CD14-positive monocyte (primary cell): Measurements from ENCODE around the gene ANKRD53. TPM values are rescaled to one million over a fixed set of nuclear protein-coding genes. Genes with fewer than 3 reads are reported as not detected.
A peak's percentile ranks its signal among the peaks of the same experiment; 100 is the strongest.

Source experiments
- DNase-seq, 3 donors: peaks; one replicate each; pipeline ENCODE4 v3.0.0-alpha.2; 2011 to 2022
- H2AFZ ChIP-seq: 2 replicates; pipeline ENCODE4 v1.6.0; 2012; ENCODE audit warnings: mild to moderate bottlenecking, low read depth, low read length, inconsistent platforms; ENCODE audit not compliant: insufficient read depth, poor library complexity, severe bottlenecking
- H3K27ac ChIP-seq, 2 donors: 1 replicate in 1 of 2; 2 replicates in 1 of 2; pipeline ENCODE4 v1.5.1; 2012 to 2013; ENCODE audit warnings: low read length in 2 of 2, control low read depth in 1 of 2, inconsistent platforms in 1 of 2, low read depth in 1 of 2, mild to moderate bottlenecking in 1 of 2
- H3K27me3 ChIP-seq, 2 donors: one replicate each; pipeline versions ENCODE4 v1.6.0 to v1.6.1; 2011 to 2013; ENCODE audit warnings: low read length in 2 of 2; ENCODE audit not compliant: control insufficient read depth in 2 of 2, insufficient read depth in 2 of 2
- H3K36me3 ChIP-seq, 2 donors: replicated peaks in 1 of 2; 1 replicate in 1 of 2; 2 replicates in 1 of 2; pipeline versions ENCODE4 v1.5.1 to v1.6.1; 2012 to 2013; ENCODE audit warnings: low read length in 2 of 2, control low read depth in 1 of 2, inconsistent platforms in 1 of 2, mild to moderate bottlenecking in 1 of 2; ENCODE audit not compliant: insufficient read depth in 2 of 2, control insufficient read depth in 1 of 2
- H3K4me1 ChIP-seq, 2 donors: 1 replicate in 1 of 2; 2 replicates in 1 of 2; pipeline versions ENCODE4 v1.5.1 to v1.6.1; 2012 to 2013; ENCODE audit warnings: low read length in 2 of 2, control low read depth in 1 of 2, inconsistent platforms in 1 of 2, mild to moderate bottlenecking in 1 of 2, moderate library complexity in 1 of 2; ENCODE audit not compliant: insufficient read depth in 2 of 2, control insufficient read depth in 1 of 2
- H3K4me2 ChIP-seq: replicated peaks from 2 replicates; pipeline ENCODE3; 2012; ENCODE audit warnings: low read length, moderate library complexity, mild to moderate bottlenecking; ENCODE audit not compliant: poor library complexity, severe bottlenecking; ENCODE audit errors: extremely low read depth
- H3K4me3 ChIP-seq, 3 experiments: fragments of 200-600 bp in 1 of 3; sonication (generic) in 1 of 3; replicated peaks in 1 of 3; 1 replicate in 2 of 3; 2 replicates in 1 of 3; pipeline ENCODE4 v1.5.1; 2011 to 2013; ENCODE audit warnings: low read length in 3 of 3, mild to moderate bottlenecking in 3 of 3, control low read depth in 2 of 3, low read depth in 2 of 3, inconsistent platforms in 1 of 3, moderate library complexity in 1 of 3
- H3K79me2 ChIP-seq: 2 replicates; pipeline ENCODE4 v1.6.0; 2012; ENCODE audit warnings: mild to moderate bottlenecking, control low read depth, inconsistent platforms, low read length, moderate library complexity; ENCODE audit not compliant: insufficient read depth
- H3K9ac ChIP-seq: 2 replicates; pipeline ENCODE4 v1.6.0; 2017; ENCODE audit warnings: low read length, mild to moderate bottlenecking; ENCODE audit not compliant: insufficient read depth, poor library complexity, severe bottlenecking
- H3K9me3 ChIP-seq, 2 donors: replicated peaks in 1 of 2; 1 replicate in 1 of 2; 2 replicates in 1 of 2; pipeline versions ENCODE4 v1.5.1 to v1.6.1; 2012 to 2013; ENCODE audit warnings: low read length in 2 of 2, control low read depth in 1 of 2; ENCODE audit not compliant: control insufficient read depth in 1 of 2, insufficient read depth in 1 of 2
- H4K20me1 ChIP-seq: 2 replicates; pipeline ENCODE4 v1.6.0; 2012; ENCODE audit warnings: mild to moderate bottlenecking, low read length, control low read depth, moderate library complexity; ENCODE audit not compliant: insufficient read depth
- H3K27ac Mint-ChIP-seq, 7 donors: one replicate each; pipeline ENCODE4 v1.8.0; 2020; ENCODE audit warnings: mild to moderate bottlenecking in 7 of 7, mixed read lengths in 7 of 7, moderate library complexity in 6 of 7, inconsistent platforms in 2 of 7
- H3K27me3 Mint-ChIP-seq, 3 donors: one replicate each; pipeline ENCODE4 v1.8.0; 2021 to 2022; ENCODE audit warnings: low read depth in 3 of 3, mild to moderate bottlenecking in 3 of 3, mixed read lengths in 3 of 3, moderate library complexity in 3 of 3, inconsistent platforms in 1 of 3
- H3K36me3 Mint-ChIP-seq, 2 donors: one replicate each; pipeline ENCODE4 v1.8.0; 2020; ENCODE audit warnings: mixed read lengths in 2 of 2, inconsistent platforms in 1 of 2, mild to moderate bottlenecking in 1 of 2
- H3K4me1 Mint-ChIP-seq: one replicate; pipeline ENCODE4 v1.8.0; 2020; ENCODE audit warnings: mild to moderate bottlenecking, mixed read lengths
- H3K4me3 Mint-ChIP-seq, 2 donors: one replicate each; pipeline ENCODE4 v1.8.0; 2020; ENCODE audit warnings: mild to moderate bottlenecking in 2 of 2, mixed read lengths in 2 of 2, moderate library complexity in 1 of 2
- H3K9me3 Mint-ChIP-seq, 7 donors: one replicate each; pipeline ENCODE4 v1.8.0; 2020 to 2022; ENCODE audit warnings: mixed read lengths in 7 of 7, mild to moderate bottlenecking in 6 of 7, moderate library complexity in 6 of 7, inconsistent platforms in 2 of 7
- WGBS: methylation state at CpG from one replicate; pipeline ENCODE4 v1.1.5; 2013; ENCODE audit warnings: missing lambda C conversion rate; ENCODE audit not compliant: insufficient coverage; 5-methylcytosine and 5-hydroxymethylcytosine counted together
- intact Hi-C, 2 donors: fragments of 100-400 bp; cut with micrococcal nuclease; formaldehyde crosslinking; loops; one replicate each; pipeline versions ENCODE4 v1.15.0 to v1.15.1; 2023
- polyA plus RNA-seq, 3 donors: library from polyadenylated mRNA; depleted of rRNA in 1 of 3; unstranded in 2 of 3; stranded (reverse) in 1 of 3; fragments of 300-500 nt in 2 of 3; fragments of >200 nt in 1 of 3; fragmentation: Illumina TruSeq in 2 of 3; gene quantifications; 1 replicate in 2 of 3; 2 replicates in 1 of 3; pipeline ENCODE4 v1.2.3, GENCODE V29; 2012 to 2021
- TF ChIP-seq, protein P1 (sequence below): fragments of 200-600 bp; IDR thresholded peaks from one replicate; pipeline ENCODE4 v1.8.0; 2022; ENCODE audit warnings: antibody characterized with exemption, mild to moderate bottlenecking

Gene ANKRD53
- polyA plus RNA-seq, 3 donors, result 0.12 TPM; not detected in 2

DNA sequence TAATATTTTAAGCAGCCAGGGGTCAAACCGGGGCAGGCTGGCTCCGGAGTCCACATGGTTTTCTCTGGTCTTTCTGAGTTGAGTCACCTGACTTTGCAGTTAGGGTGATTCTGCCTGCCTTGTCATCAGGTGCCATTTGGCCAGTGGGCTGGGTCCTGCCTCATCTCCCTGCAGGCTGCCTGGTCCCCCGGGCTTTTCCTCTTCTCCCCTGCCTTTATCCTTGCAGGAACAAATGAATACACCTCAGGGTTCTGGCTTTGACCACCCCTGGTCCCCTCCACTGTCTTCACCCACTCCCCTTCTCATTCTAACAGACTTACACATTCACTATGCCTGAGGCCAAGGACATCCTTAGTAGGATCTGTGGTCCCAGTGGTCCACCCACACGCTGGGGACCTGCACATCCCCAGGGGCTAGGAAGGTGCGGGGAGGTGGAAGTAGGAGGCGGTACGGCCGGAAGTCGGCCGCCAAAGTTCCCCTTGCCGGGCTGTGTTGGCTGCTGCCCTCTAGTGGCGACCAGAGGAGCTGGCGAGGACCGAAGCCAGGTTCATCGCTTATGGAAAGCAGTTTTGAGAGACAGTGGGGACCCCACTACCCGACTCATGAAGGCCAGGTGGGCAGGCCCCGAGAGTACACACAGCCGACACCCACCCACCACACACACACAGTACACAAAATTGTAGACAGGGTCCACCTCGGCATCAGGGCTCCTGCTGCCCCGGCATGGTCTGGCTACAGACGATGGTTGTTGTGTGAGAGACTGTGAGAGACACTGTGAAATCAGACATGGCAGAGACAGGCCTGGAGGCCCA is 22.6 kb downstream of the ANKRD53 start:
- H3K9ac ChIP-seq, result no peak overlapping the region
- DNase-seq, result peak; percentile 63 to 79 (median 79)
- no peaks in the 10 kb centered on the region for H3K79me2 ChIP-seq
- Mint-ChIP-seq H3K4me3 (peak overlapping the region in 1 of 2 donors; percentile 57), H3K36me3 (no peaks in the 10 kb centered on the region), H3K27me3 (peaks cover 1 to 3% (median 2%) of the 10 kb centered on the region in 3 donors), H3K27ac (peak overlapping the region in 2 of 7 donors; percentile 42 to 61), H3K9me3 (no peaks in the 10 kb centered on the region), H3K4me1 (peaks cover 18% of the 10 kb centered on the region)
- H3K9me3 ChIP-seq, result no peaks in the 10 kb centered on the region
- peaks cover 14 to 22% of the 10 kb centered on the region in 2 donors for H3K4me1 ChIP-seq
- H3K27ac ChIP-seq, result no peak overlapping the region
- intact Hi-C loops, result loop anchor here in 1 of 2 donors (1.0 kb wide), 1 partner anchor 36 kb away; no protein-coding TSS in a partner anchor
- H3K36me3 ChIP-seq, result no peaks in the 10 kb centered on the region
- TF ChIP-seq, protein P1, sequence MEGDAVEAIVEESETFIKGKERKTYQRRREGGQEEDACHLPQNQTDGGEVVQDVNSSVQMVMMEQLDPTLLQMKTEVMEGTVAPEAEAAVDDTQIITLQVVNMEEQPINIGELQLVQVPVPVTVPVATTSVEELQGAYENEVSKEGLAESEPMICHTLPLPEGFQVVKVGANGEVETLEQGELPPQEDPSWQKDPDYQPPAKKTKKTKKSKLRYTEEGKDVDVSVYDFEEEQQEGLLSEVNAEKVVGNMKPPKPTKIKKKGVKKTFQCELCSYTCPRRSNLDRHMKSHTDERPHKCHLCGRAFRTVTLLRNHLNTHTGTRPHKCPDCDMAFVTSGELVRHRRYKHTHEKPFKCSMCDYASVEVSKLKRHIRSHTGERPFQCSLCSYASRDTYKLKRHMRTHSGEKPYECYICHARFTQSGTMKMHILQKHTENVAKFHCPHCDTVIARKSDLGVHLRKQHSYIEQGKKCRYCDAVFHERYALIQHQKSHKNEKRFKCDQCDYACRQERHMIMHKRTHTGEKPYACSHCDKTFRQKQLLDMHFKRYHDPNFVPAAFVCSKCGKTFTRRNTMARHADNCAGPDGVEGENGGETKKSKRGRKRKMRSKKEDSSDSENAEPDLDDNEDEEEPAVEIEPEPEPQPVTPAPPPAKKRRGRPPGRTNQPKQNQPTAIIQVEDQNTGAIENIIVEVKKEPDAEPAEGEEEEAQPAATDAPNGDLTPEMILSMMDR, result peak; percentile 92
- no peak overlapping the region for H3K4me3 ChIP-seq
- H3K27me3 ChIP-seq, result no peaks in the 10 kb centered on the region
- H4K20me1 ChIP-seq, result no peaks in the 10 kb centered on the region
- WGBS, result 17% methylated on average over 14 of the region's 21 CpGs
- H3K4me2 ChIP-seq, result peak overlapping the region; percentile 57
- H2AFZ ChIP-seq, result peak overlapping the region; percentile 68

DNA sequence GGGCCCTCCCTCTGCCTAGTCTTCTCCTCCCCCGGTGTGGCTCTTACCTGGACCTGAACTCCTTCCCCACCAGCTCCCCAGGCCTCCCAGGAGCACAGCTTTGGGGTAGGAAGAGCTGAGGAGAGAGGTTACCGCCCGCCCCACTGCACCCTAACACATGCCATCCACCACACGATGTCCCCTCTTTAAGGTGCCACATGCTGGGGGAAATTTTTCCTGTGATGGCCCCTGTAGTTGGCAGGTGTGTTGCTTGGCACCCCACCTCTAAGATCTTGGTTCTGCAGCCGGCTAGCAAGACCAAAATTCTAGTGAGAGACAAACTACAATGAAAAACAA is 23.1 kb downstream of the ANKRD53 start:
- Histone ChIP-seq H3K4me2 (no peak overlapping the region), H2AFZ (peak overlapping the region; percentile 68), H3K27ac (no peak overlapping the region), H3K36me3 (no peaks in the 10 kb centered on the region), H4K20me1 (no peaks in the 10 kb centered on the region), H3K27me3 (no peaks in the 10 kb centered on the region), H3K9me3 (no peaks in the 10 kb centered on the region), H3K79me2 (no peaks in the 10 kb centered on the region), H3K4me3 (no peak overlapping the region), H3K4me1 (peaks cover 14 to 20% of the 10 kb centered on the region in 2 donors), H3K9ac (no peak overlapping the region)
- no CpG with 5 or more reads among the region's 5 CpGs for WGBS
- no peak for DNase-seq
- Mint-ChIP-seq H3K4me3 (no peak overlapping the region), H3K36me3 (no peaks in the 10 kb centered on the region), H3K9me3 (no peaks in the 10 kb centered on the region), H3K27me3 (peaks cover 1 to 3% (median 2%) of the 10 kb centered on the region in 3 donors), H3K4me1 (peaks cover 18% of the 10 kb centered on the region), H3K27ac (peak overlapping the region in 2 of 7 donors; percentile 42 to 45)
- intact Hi-C loops, result no loop called here
- TF ChIP-seq, protein P1, result peak; percentile 3
